T-helper 17 cell (primary cell): Measurements from ENCODE around the gene PPP2R5D. TPM values are rescaled to one million over a fixed set of nuclear protein-coding genes. Genes with fewer than 3 reads are reported as not detected.
"Not testable (repeated sequence)": the region's sequence is repeated elsewhere in the genome, so short reads cannot be mapped to it uniquely, and the experiment has no call there.

Source experiments
- ATAC-seq: fragments of 150-1000 bp; cut with Tn5 transposase; 2 replicates; pipeline ENCODE4 v1.10.0; 2021; ENCODE audit warnings: mild to moderate bottlenecking, moderate library complexity
- DNase-seq, 3 donors: peaks; one replicate each; pipeline versions ENCODE4 v3.0.0 to v3.0.0-alpha.2; 2020 to 2021
- H3K9me3 ChIP-seq: one replicate; pipeline ENCODE4 v1.7.0; 2013; ENCODE audit warnings: low read length, mild to moderate bottlenecking; ENCODE audit not compliant: control insufficient read depth, poor library complexity, severe bottlenecking
- H3K27ac Mint-ChIP-seq: one replicate; pipeline ENCODE4 v1.8.0; 2022; ENCODE audit warnings: mild to moderate bottlenecking, moderate library complexity, mixed read lengths
- H3K27me3 Mint-ChIP-seq: one replicate; pipeline ENCODE4 v1.8.0; 2022; ENCODE audit warnings: mixed read lengths
- H3K36me3 Mint-ChIP-seq: one replicate; pipeline ENCODE4 v1.8.0; 2022; ENCODE audit warnings: low read depth, mixed read lengths
- H3K4me1 Mint-ChIP-seq: one replicate; pipeline ENCODE4 v1.8.0; 2022; ENCODE audit warnings: mild to moderate bottlenecking, mixed read lengths
- H3K4me3 Mint-ChIP-seq: one replicate; pipeline ENCODE4 v1.8.0; 2022; ENCODE audit warnings: mild to moderate bottlenecking, moderate library complexity, mixed read lengths
- total RNA-seq, 4 donors: library from RNA in 2 of 4; stranded (reverse) in 2 of 4; gene quantifications; one replicate each; pipeline ENCODE4 v1.2.3 and lab custom pipeline; 2022 to 2026

The PPP2R5D gene
- total RNA-seq, 2 donors from 2014 or later: 27.5 to 28.4 TPM

- Mint-ChIP-seq H3K27ac (peak overlapping the region; percentile 97), H3K36me3 (peaks cover 3% of the 10 kb centered on the region)
These were observed 3.4 kb downstream of the PPP2R5D start for GRCh38 chr6:42987533-42988451.

GRCh38 chr6:42988486-42989020, 4.2 kb downstream of the PPP2R5D start:
- H3K4me1 Mint-ChIP-seq: peaks cover 45% of the 10 kb centered on the region
- no peak for ATAC-seq
- H3K27me3 Mint-ChIP-seq: no peaks in the 10 kb centered on the region
- no peak for DNase-seq
- no peaks in the 10 kb centered on the region for H3K9me3 ChIP-seq
- peaks cover 3% of the 10 kb centered on the region for H3K36me3 Mint-ChIP-seq
- peak overlapping the region; percentile 97 for H3K27ac Mint-ChIP-seq
- peak overlapping the region; percentile 36 for H3K4me3 Mint-ChIP-seq

More at GRCh38 chr6:42987533-42988451, 3.4 kb downstream of the PPP2R5D start:
- Mint-ChIP-seq H3K4me1 (peaks cover 45% of the 10 kb centered on the region), H3K27me3 (no peaks in the 10 kb centered on the region), H3K4me3 (no peak overlapping the region)
- ATAC-seq (no peak), DNase-seq (no peak)
- no peaks in the 10 kb centered on the region for H3K9me3 ChIP-seq

- no peaks in the 10 kb centered on the region for H3K27me3 Mint-ChIP-seq
- ATAC-seq: no peak
- peaks cover 3% of the 10 kb centered on the region for H3K36me3 Mint-ChIP-seq
These were observed 5.6 kb downstream of the PPP2R5D start for GRCh38 chr6:42989923-42990322.

GRCh38 chr6:42993445-42993844, 9.1 kb downstream of the PPP2R5D start:
- ATAC-seq (no peak), DNase-seq (no peak)
- Mint-ChIP-seq H3K36me3 (peaks cover 3% of the 10 kb centered on the region), H3K4me3 (no peak overlapping the region), H3K27ac (peak overlapping the region; percentile 81), H3K27me3 (no peaks in the 10 kb centered on the region), H3K4me1 (peaks cover 11% of the 10 kb centered on the region)
- H3K9me3 ChIP-seq: no peaks in the 10 kb centered on the region

More at GRCh38 chr6:42989923-42990322, 5.6 kb downstream of the PPP2R5D start:
- H3K27ac Mint-ChIP-seq: peak overlapping the region; percentile 37
- H3K4me3 Mint-ChIP-seq: no peak overlapping the region
- no peak for DNase-seq
- H3K9me3 ChIP-seq: no peaks in the 10 kb centered on the region
- H3K4me1 Mint-ChIP-seq: peaks cover 38% of the 10 kb centered on the region

- ATAC-seq (no peak), DNase-seq (no peak)
- H3K4me3 Mint-ChIP-seq: no peak overlapping the region
- H3K4me1 Mint-ChIP-seq: peaks cover 6% of the 10 kb centered on the region
- no peaks in the 10 kb centered on the region for H3K36me3 Mint-ChIP-seq
- H3K27me3 Mint-ChIP-seq: no peaks in the 10 kb centered on the region
- H3K9me3 ChIP-seq: no peaks in the 10 kb centered on the region
- H3K27ac Mint-ChIP-seq: no peak overlapping the region
These were observed 12.1 kb downstream of the PPP2R5D start for GRCh38 chr6:42996513-42996912.

- not testable (repeated sequence) for H3K4me3 Mint-ChIP-seq, DNase-seq, H3K36me3 Mint-ChIP-seq, H3K27ac Mint-ChIP-seq, H3K27me3 Mint-ChIP-seq, H3K4me1 Mint-ChIP-seq, H3K9me3 ChIP-seq, ATAC-seq
These were observed 13.8 kb downstream of the PPP2R5D start for GRCh38 chr6:42998205-42998604.

- H3K27me3 Mint-ChIP-seq: no peaks in the 10 kb centered on the region
- ATAC-seq: no peak
- H3K4me1 Mint-ChIP-seq: peaks cover 8% of the 10 kb centered on the region
- no peak overlapping the region for H3K4me3 Mint-ChIP-seq
- H3K9me3 ChIP-seq: no peaks in the 10 kb centered on the region
- peaks cover 2% of the 10 kb centered on the region for H3K36me3 Mint-ChIP-seq
- H3K27ac Mint-ChIP-seq: no peak overlapping the region
- DNase-seq: no peak
These were observed 17.5 kb downstream of the PPP2R5D start for GRCh38 chr6:43001843-43002242.

- Mint-ChIP-seq H3K27me3 (no peaks in the 10 kb centered on the region), H3K4me3 (no peak overlapping the region), H3K27ac (peak overlapping the region; percentile 75), H3K36me3 (peaks cover 4% of the 10 kb centered on the region), H3K4me1 (peaks cover 5% of the 10 kb centered on the region)
- DNase-seq (no peak), ATAC-seq (no peak)
- H3K9me3 ChIP-seq: no peaks in the 10 kb centered on the region
These were observed 21.5 kb downstream of the PPP2R5D start for GRCh38 chr6:43005844-43006243.

GRCh38 chr6:43006251-43006650, 21.9 kb downstream of the PPP2R5D start:
- DNase-seq (no peak), ATAC-seq (no peak)
- H3K4me3 Mint-ChIP-seq: no peak overlapping the region
- peaks cover 5% of the 10 kb centered on the region for H3K4me1 Mint-ChIP-seq
- no peaks in the 10 kb centered on the region for H3K9me3 ChIP-seq
- peaks cover 4% of the 10 kb centered on the region for H3K36me3 Mint-ChIP-seq
- H3K27ac Mint-ChIP-seq: peak overlapping the region; percentile 75
- no peaks in the 10 kb centered on the region for H3K27me3 Mint-ChIP-seq

- ATAC-seq (no peak), DNase-seq (no peak)
- no peak overlapping the region for H3K27ac Mint-ChIP-seq
- H3K4me3 Mint-ChIP-seq: no peak overlapping the region
- H3K4me1 Mint-ChIP-seq: peaks cover 6% of the 10 kb centered on the region
- H3K9me3 ChIP-seq: no peaks in the 10 kb centered on the region
- H3K27me3 Mint-ChIP-seq: no peaks in the 10 kb centered on the region
- peaks cover 8% of the 10 kb centered on the region for H3K36me3 Mint-ChIP-seq
These were observed 22.8 kb downstream of the PPP2R5D start for GRCh38 chr6:43007126-43007525.

- H3K27me3 Mint-ChIP-seq: no peaks in the 10 kb centered on the region
- DNase-seq: peak in 1 of 3 donors; percentile 25
- no peak overlapping the region for H3K4me3 Mint-ChIP-seq
- ATAC-seq: no peak
- H3K4me1 Mint-ChIP-seq: peaks cover 23% of the 10 kb centered on the region
- H3K36me3 Mint-ChIP-seq: peaks cover 8% of the 10 kb centered on the region
- H3K27ac Mint-ChIP-seq: peak overlapping the region; percentile 63
- H3K9me3 ChIP-seq: no peaks in the 10 kb centered on the region
These were observed 24.8 kb downstream of the PPP2R5D start for GRCh38 chr6:43009124-43009523.

- ATAC-seq (no peak), DNase-seq (no peak)
- Mint-ChIP-seq H3K4me3 (no peak overlapping the region), H3K27me3 (no peaks in the 10 kb centered on the region), H3K27ac (peak overlapping the region; percentile 93), H3K4me1 (peaks cover 34% of the 10 kb centered on the region), H3K36me3 (peaks cover 6% of the 10 kb centered on the region)
- H3K9me3 ChIP-seq: no peaks in the 10 kb centered on the region
These were observed 26.8 kb downstream of the PPP2R5D start for GRCh38 chr6:43011207-43011606.

GRCh38 chr6:43012364-43012763, 28.0 kb downstream of the PPP2R5D start:
- H3K27ac Mint-ChIP-seq: peak overlapping the region; percentile 93
- H3K27me3 Mint-ChIP-seq: no peaks in the 10 kb centered on the region
- no peaks in the 10 kb centered on the region for H3K9me3 ChIP-seq
- H3K4me1 Mint-ChIP-seq: peaks cover 36% of the 10 kb centered on the region
- ATAC-seq: no peak
- H3K4me3 Mint-ChIP-seq: peak overlapping the region; percentile 98
- H3K36me3 Mint-ChIP-seq: peaks cover 6% of the 10 kb centered on the region
- DNase-seq: no peak
